Dendritic cell treated with granulocyte-macrophage colony-stimulating factor and Interleukin-4, amounts not matched to agents 40 ng/mL and 50 ng/mL, for 4 days (primary cell): ENCODE results near the gene MGST1.

ENCODE experiments used
- H3K27ac Mint-ChIP-seq: one replicate; pipeline ENCODE4 v1.8.0; 2022; ENCODE audit warnings: mild to moderate bottlenecking, mixed read lengths
- H3K27me3 Mint-ChIP-seq: one replicate; pipeline ENCODE4 v1.8.0; 2022; ENCODE audit warnings: mild to moderate bottlenecking, mixed read lengths
- H3K36me3 Mint-ChIP-seq: one replicate; pipeline ENCODE4 v1.8.0; 2022; ENCODE audit warnings: low read depth, mixed read lengths
- H3K4me1 Mint-ChIP-seq: one replicate; pipeline ENCODE4 v1.8.0; 2022; ENCODE audit warnings: low read depth, mixed read lengths
- H3K4me3 Mint-ChIP-seq: one replicate; pipeline ENCODE4 v1.8.0; 2022; ENCODE audit warnings: mild to moderate bottlenecking, moderate library complexity, mixed read lengths
- H3K9me3 Mint-ChIP-seq: one replicate; pipeline ENCODE4 v1.8.0; 2022; ENCODE audit warnings: mixed read lengths
- intact Hi-C: fragments of 100-400 bp; cut with micrococcal nuclease; formaldehyde crosslinking; loops from one replicate; pipeline ENCODE4 v1.15.0; 2022

The MGST1 gene

GRCh38 chr12:16347391-16348298 lies at the start of gene MGST1:
MGST1 (plus strand) TSS chr12:16347645; CDS start chr12:16354253, 6,608 bp downstream.
- H3K4me3 Mint-ChIP-seq: peak within 1 kb of the TSS; percentile 74
- H3K9me3 Mint-ChIP-seq: no peaks in the 10 kb centered on the region
- no peaks in the 10 kb centered on the region for H3K27me3 Mint-ChIP-seq
- H3K36me3 Mint-ChIP-seq: peaks cover 10% of the 10 kb centered on the region
- intact Hi-C loops: loop anchor here (1.0 kb wide), 1 partner anchor 46 kb away; no protein-coding TSS in a partner anchor
- peak within 1 kb of the TSS; percentile 85 for H3K27ac Mint-ChIP-seq
- peaks cover 48% of the 10 kb centered on the region for H3K4me1 Mint-ChIP-seq

GRCh38 chr12:16299403-16299802 lies 48.0 kb upstream of the MGST1 start:
- no peak overlapping the region for H3K27ac Mint-ChIP-seq
- no peaks in the 10 kb centered on the region for H3K9me3 Mint-ChIP-seq
- H3K36me3 Mint-ChIP-seq: no peaks in the 10 kb centered on the region
- H3K27me3 Mint-ChIP-seq: no peaks in the 10 kb centered on the region
- H3K4me1 Mint-ChIP-seq: peaks cover 12% of the 10 kb centered on the region
- intact Hi-C loops: no loop called here
- no peak overlapping the region for H3K4me3 Mint-ChIP-seq

- Mint-ChIP-seq H3K27me3 (no peaks in the 10 kb centered on the region), H3K4me3 (no peak overlapping the region), H3K27ac (no peak overlapping the region), H3K4me1 (peaks cover 12% of the 10 kb centered on the region), H3K36me3 (no peaks in the 10 kb centered on the region), H3K9me3 (no peaks in the 10 kb centered on the region)
- intact Hi-C loops: no loop called here
Measured at GRCh38 chr12:16300122-16300521, 47.3 kb upstream of the MGST1 start.

- H3K27ac Mint-ChIP-seq: no peak overlapping the region
- H3K27me3 Mint-ChIP-seq: no peaks in the 10 kb centered on the region
- H3K9me3 Mint-ChIP-seq: no peaks in the 10 kb centered on the region
- no peaks in the 10 kb centered on the region for H3K36me3 Mint-ChIP-seq
- peaks cover 12% of the 10 kb centered on the region for H3K4me1 Mint-ChIP-seq
- no peak overlapping the region for H3K4me3 Mint-ChIP-seq
- intact Hi-C loops: no loop called here
Measured at GRCh38 chr12:16300736-16301135, 46.7 kb upstream of the MGST1 start.

GRCh38 chr12:16303939-16304338 lies 43.5 kb upstream of the MGST1 start:
- Mint-ChIP-seq H3K4me1 (peaks cover 6% of the 10 kb centered on the region), H3K4me3 (no peak overlapping the region), H3K27me3 (no peaks in the 10 kb centered on the region), H3K9me3 (peaks cover 2% of the 10 kb centered on the region), H3K27ac (no peak overlapping the region), H3K36me3 (peaks cover 1% of the 10 kb centered on the region)
- intact Hi-C loops: no loop called here

GRCh38 chr12:16307856-16308475 lies 39.5 kb upstream of the MGST1 start:
- intact Hi-C loops: no loop called here
- peaks cover 43% of the 10 kb centered on the region for H3K9me3 Mint-ChIP-seq
- H3K4me1 Mint-ChIP-seq: peaks cover 6% of the 10 kb centered on the region
- H3K4me3 Mint-ChIP-seq: no peak overlapping the region
- no peaks in the 10 kb centered on the region for H3K27me3 Mint-ChIP-seq
- peaks cover 12% of the 10 kb centered on the region for H3K36me3 Mint-ChIP-seq
- no peak overlapping the region for H3K27ac Mint-ChIP-seq

- peaks cover 12% of the 10 kb centered on the region for H3K36me3 Mint-ChIP-seq
- H3K4me3 Mint-ChIP-seq: no peak overlapping the region
- intact Hi-C loops: no loop called here
- H3K4me1 Mint-ChIP-seq: peaks cover 6% of the 10 kb centered on the region
- no peaks in the 10 kb centered on the region for H3K27me3 Mint-ChIP-seq
- H3K27ac Mint-ChIP-seq: no peak overlapping the region
- peaks cover 52% of the 10 kb centered on the region for H3K9me3 Mint-ChIP-seq
Measured at GRCh38 chr12:16310934-16311333, 36.5 kb upstream of the MGST1 start.

- intact Hi-C loops: no loop called here
- H3K4me3 Mint-ChIP-seq: no peak overlapping the region
- H3K27me3 Mint-ChIP-seq: no peaks in the 10 kb centered on the region
- no peaks in the 10 kb centered on the region for H3K36me3 Mint-ChIP-seq
- H3K9me3 Mint-ChIP-seq: peaks cover 17% of the 10 kb centered on the region
- H3K27ac Mint-ChIP-seq: no peak overlapping the region
- no peaks in the 10 kb centered on the region for H3K4me1 Mint-ChIP-seq
Measured at GRCh38 chr12:16323010-16323409, 24.4 kb upstream of the MGST1 start.

GRCh38 chr12:16323638-16324037 lies 23.8 kb upstream of the MGST1 start:
- Mint-ChIP-seq H3K4me1 (no peaks in the 10 kb centered on the region), H3K27me3 (no peaks in the 10 kb centered on the region), H3K9me3 (peaks cover 23% of the 10 kb centered on the region), H3K4me3 (no peak overlapping the region), H3K36me3 (no peaks in the 10 kb centered on the region), H3K27ac (no peak overlapping the region)
- intact Hi-C loops: no loop called here

GRCh38 chr12:16324272-16324671 lies 23.2 kb upstream of the MGST1 start:
- intact Hi-C loops: no loop called here
- peaks cover 25% of the 10 kb centered on the region for H3K9me3 Mint-ChIP-seq
- H3K27me3 Mint-ChIP-seq: no peaks in the 10 kb centered on the region
- no peaks in the 10 kb centered on the region for H3K4me1 Mint-ChIP-seq
- H3K4me3 Mint-ChIP-seq: no peak overlapping the region
- no peaks in the 10 kb centered on the region for H3K36me3 Mint-ChIP-seq
- no peak overlapping the region for H3K27ac Mint-ChIP-seq

GRCh38 chr12:16324772-16325171 lies 22.7 kb upstream of the MGST1 start:
- Mint-ChIP-seq H3K27ac (no peak overlapping the region), H3K9me3 (peaks cover 21% of the 10 kb centered on the region), H3K36me3 (no peaks in the 10 kb centered on the region), H3K27me3 (no peaks in the 10 kb centered on the region), H3K4me1 (no peaks in the 10 kb centered on the region), H3K4me3 (no peak overlapping the region)
- intact Hi-C loops: no loop called here

- Mint-ChIP-seq H3K9me3 (peaks cover 17% of the 10 kb centered on the region), H3K27ac (no peak overlapping the region), H3K27me3 (no peaks in the 10 kb centered on the region), H3K36me3 (no peaks in the 10 kb centered on the region), H3K4me1 (no peaks in the 10 kb centered on the region), H3K4me3 (no peak overlapping the region)
- intact Hi-C loops: no loop called here
Measured at GRCh38 chr12:16325426-16325825, 22.0 kb upstream of the MGST1 start.

- Mint-ChIP-seq H3K36me3 (no peaks in the 10 kb centered on the region), H3K27me3 (no peaks in the 10 kb centered on the region), H3K9me3 (peaks cover 27% of the 10 kb centered on the region), H3K27ac (no peak overlapping the region), H3K4me3 (no peak overlapping the region), H3K4me1 (no peaks in the 10 kb centered on the region)
- intact Hi-C loops: no loop called here
Measured at GRCh38 chr12:16327963-16328362, 19.5 kb upstream of the MGST1 start.

- Mint-ChIP-seq H3K4me3 (no peak overlapping the region), H3K27me3 (no peaks in the 10 kb centered on the region), H3K27ac (no peak overlapping the region), H3K9me3 (peaks cover 30% of the 10 kb centered on the region), H3K36me3 (no peaks in the 10 kb centered on the region), H3K4me1 (no peaks in the 10 kb centered on the region)
- intact Hi-C loops: no loop called here
Measured at GRCh38 chr12:16329594-16329993, 17.9 kb upstream of the MGST1 start.
